Keratinocyte (primary cell): ENCODE measurements around the gene FRZB. TPM values are rescaled to one million over a fixed set of nuclear protein-coding genes. Genes with fewer than 3 reads are reported as not detected.

Experiments
- DNase-seq: peaks from one replicate; pipeline ENCODE4 v3.0.0-alpha.2; 2011; ENCODE audit warnings: low read depth, missing footprints, low spot score
- FAIRE-seq: peaks from 2 replicates; lab custom pipeline; 2011; peaks lifted over from hg19 to GRCh38; lab: Jason Lieb, UNC
- H2AFZ ChIP-seq: 2 replicates; pipeline ENCODE4 v1.6.0; 2012; ENCODE audit warnings: low read length, control low read depth, inconsistent platforms; ENCODE audit not compliant: control insufficient read depth
- H3K27ac ChIP-seq: 2 replicates; pipeline ENCODE4 v1.5.1; 2011; ENCODE audit warnings: low read length; ENCODE audit not compliant: control insufficient read depth, insufficient read depth
- H3K27me3 ChIP-seq: 3 replicates; pipeline ENCODE4 v1.6.0; 2011; ENCODE audit warnings: low read length; ENCODE audit not compliant: control insufficient read depth, insufficient read depth; ENCODE audit errors: extremely low read depth
- H3K36me3 ChIP-seq, 2 experiments: 2 replicates in 1 of 2; 3 replicates in 1 of 2; pipeline ENCODE4 v1.5.1; 2011; ENCODE audit warnings: low read length in 2 of 2, mild to moderate bottlenecking in 1 of 2; ENCODE audit not compliant: control insufficient read depth in 2 of 2, insufficient read depth in 2 of 2; ENCODE audit errors: extremely low read depth in 1 of 2
- H3K4me1 ChIP-seq: 3 replicates; pipeline ENCODE4 v1.5.1; 2011; ENCODE audit warnings: low read length; ENCODE audit not compliant: control insufficient read depth, insufficient read depth; ENCODE audit errors: extremely low read depth
- H3K4me2 ChIP-seq: 3 replicates; pipeline ENCODE4 v1.6.0; 2011; ENCODE audit warnings: low read depth, low read length; ENCODE audit not compliant: control insufficient read depth, insufficient read depth; ENCODE audit errors: extremely low read depth
- H3K4me3 ChIP-seq, 3 experiments: fragments of 200-600 bp in 1 of 3; sonication (generic) in 1 of 3; 2 replicates in 2 of 3; 3 replicates in 1 of 3; pipeline ENCODE4 v1.5.1; 2011 to 2016; ENCODE audit warnings: low read length in 3 of 3, mild to moderate bottlenecking in 3 of 3, control low read depth in 2 of 3, inconsistent platforms in 1 of 3, low read depth in 1 of 3, mixed read lengths in 1 of 3, mixed run types in 1 of 3, moderate library complexity in 1 of 3; ENCODE audit not compliant: control insufficient read depth in 2 of 3, insufficient read depth in 2 of 3; ENCODE audit errors: extremely low read depth in 1 of 3
- H3K79me2 ChIP-seq: 2 replicates; pipeline ENCODE4 v1.6.0; 2012; ENCODE audit warnings: low read length; ENCODE audit not compliant: control insufficient read depth, insufficient read depth
- H3K9ac ChIP-seq: 3 replicates; pipeline ENCODE4 v1.6.0; 2011; ENCODE audit warnings: low read length; ENCODE audit not compliant: control insufficient read depth, insufficient read depth; ENCODE audit errors: extremely low read depth
- H3K9me1 ChIP-seq: 3 replicates; pipeline ENCODE4 v1.6.0; 2011; ENCODE audit warnings: low read length; ENCODE audit not compliant: control insufficient read depth, insufficient read depth; ENCODE audit errors: extremely low read depth
- H3K9me3 ChIP-seq: 2 replicates; pipeline ENCODE4 v1.5.1; 2012; ENCODE audit warnings: low read depth, low read length; ENCODE audit not compliant: control insufficient read depth
- H4K20me1 ChIP-seq: 3 replicates; pipeline ENCODE4 v1.6.0; 2011; ENCODE audit warnings: low read length; ENCODE audit not compliant: control insufficient read depth, insufficient read depth; ENCODE audit errors: extremely low read depth
- CTCF ChIP-seq, 3 experiments: IDR thresholded peaks in 1 of 3; conservative IDR thresholded peaks in 1 of 3; optimal IDR thresholded peaks in 1 of 3; 2 replicates in 2 of 3; 3 replicates in 1 of 3; pipeline versions ENCODE3 to v1.5.1; 2011; ENCODE audit warnings: low read length in 3 of 3, mild to moderate bottlenecking in 3 of 3, moderate library complexity in 2 of 3, control low read depth in 1 of 3, inconsistent platforms in 1 of 3; ENCODE audit not compliant: insufficient read depth in 2 of 3; ENCODE audit errors: extremely low read depth in 1 of 3
- EZH2 ChIP-seq: IDR thresholded peaks from one replicate; pipeline ENCODE4 v1.6.1; 2012; ENCODE audit warnings: inconsistent platforms, mild to moderate bottlenecking, low read length, moderate library complexity
- dilution Hi-C: fragments of 300-500 bp; cut with MboI; formaldehyde crosslinking; loops from one replicate; pipeline ENCODE4 v1.7.0; 2020; ENCODE audit warnings: low sequenced_read_pairs; ENCODE audit not compliant: extremely low pct_ligation_motif_present
- polyA minus RNA-seq, 3 experiments: library from RNA; depleted of rRNA, polyadenylated mRNA; stranded (reverse); fragments of >200 nt; gene quantifications; 1 replicate in 1 of 3; 2 replicates in 1 of 3; 3 replicates in 1 of 3; pipeline ENCODE4 v1.2.3, GENCODE V29; 2011
- polyA plus RNA-seq, 5 experiments: library from polyadenylated mRNA; depleted of rRNA in 3 of 5; stranded (reverse) in 3 of 5; stranded (forward) in 1 of 5; unstranded in 1 of 5; fragments of >200 nt; gene quantifications; 1 replicate in 1 of 5; 2 replicates in 3 of 5; 3 replicates in 1 of 5; pipeline versions ENCODE4 v1.2.1 to v1.2.3, GENCODE V29; 2011 to 2012; ENCODE audit warnings: missing spikeins in 2 of 5, low read depth in 1 of 5, low replicate concordance in 1 of 5

The FRZB gene
- polyA plus RNA-seq: 0.05 TPM in 2 of 3 replicates, not detected in the other
- polyA plus RNA-seq (2011; ENCODE audit: low read depth): 2.3 TPM
- not detected in 2 replicates for polyA plus RNA-seq (2011; cell fraction: cytosol; rRNA removed)
- polyA plus RNA-seq (2011; cell fraction: nucleus; rRNA removed): 0.17 and 0.24 TPM in 2 replicates
- polyA plus RNA-seq (2012; ENCODE audit: low replicate concordance): 1.5 TPM in 1 of 2 replicates, not detected in the other
- polyA minus RNA-seq: 0.13 TPM in 1 of 3 replicates, not detected in the others
- polyA minus RNA-seq (2011; cell fraction: cytosol; rRNA and poly(A)+ RNA removed): not detected
- 0.42 and 1.4 TPM in 2 replicates for polyA minus RNA-seq (2011; cell fraction: nucleus; rRNA and poly(A)+ RNA removed)

DNA sequence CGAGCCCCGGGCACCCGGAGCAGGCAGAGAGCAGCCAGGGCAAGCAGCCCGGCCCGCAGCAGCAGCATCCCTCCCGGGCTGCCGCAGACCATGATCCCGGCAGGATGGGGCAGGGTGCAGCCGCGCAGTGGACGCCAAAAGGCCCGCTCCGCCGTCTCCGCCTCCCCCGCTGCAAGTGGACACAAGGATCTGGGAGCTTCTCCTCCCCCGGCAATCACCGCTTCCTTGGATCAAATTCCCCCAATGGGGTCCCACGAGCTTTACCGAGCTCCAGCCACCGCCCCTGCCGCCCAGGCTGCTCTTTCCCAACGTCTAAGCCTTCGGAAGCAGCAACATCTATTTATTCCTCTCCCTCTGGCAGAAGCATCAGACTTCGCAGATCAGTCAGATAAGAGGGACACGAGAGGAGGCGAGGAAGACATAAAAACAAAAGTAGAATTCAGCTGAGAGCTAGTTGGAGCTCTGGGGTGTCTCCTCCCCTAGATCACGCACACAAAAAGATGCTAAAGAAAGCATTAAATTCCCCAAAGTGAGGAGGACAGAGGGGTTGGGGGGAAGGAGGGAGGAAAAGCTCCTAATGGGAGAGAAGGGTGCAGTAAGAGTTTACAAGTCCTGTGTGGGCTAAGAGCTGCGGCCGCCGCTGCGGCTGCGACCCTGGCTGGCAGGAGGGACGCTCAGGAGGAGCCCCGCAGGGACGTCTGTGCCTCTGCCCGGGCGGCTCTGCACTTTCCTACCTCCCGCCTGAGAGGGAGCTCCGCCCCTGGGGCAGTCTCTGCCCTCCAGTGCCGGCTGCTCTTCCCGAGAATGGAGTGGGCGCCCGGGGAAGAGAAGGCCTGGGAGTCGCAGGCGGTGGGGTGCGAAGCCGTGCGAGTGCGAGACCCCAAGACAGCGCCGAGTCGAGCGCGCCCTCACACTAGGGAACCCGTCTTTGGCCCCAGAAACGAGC is at the start of gene FRZB:
FRZB (minus strand) TSS at position 177 of the 946 bp plus-strand sequence; CDS start at position 92, 85 bp downstream.
- peak within 1 kb of the TSS; percentile 88 for H3K4me2 ChIP-seq
- H3K9me3 ChIP-seq: no peaks in the 10 kb centered on the region
- no peaks in the 10 kb centered on the region for H3K79me2 ChIP-seq
- peaks cover 10% of the 10 kb centered on the region for H3K4me1 ChIP-seq
- no peak within 1 kb of the TSS for H3K27ac ChIP-seq
- H3K4me3 ChIP-seq: peak within 1 kb of the TSS in 2 of 3 experiments; percentile 41 to 50
- FAIRE-seq (no peak), DNase-seq (no peak)
- H3K27me3 ChIP-seq: peaks cover 29% of the 10 kb centered on the region
- H2AFZ ChIP-seq: peak within 1 kb of the TSS; percentile 47
- no peaks in the 10 kb centered on the region for H4K20me1 ChIP-seq
- no peaks in the 10 kb centered on the region for H3K9me1 ChIP-seq
- no peak within 1 kb of the TSS for H3K9ac ChIP-seq
- dilution Hi-C loops: no loop called here
- H3K36me3 ChIP-seq: no peaks in the 10 kb centered on the region
- TF ChIP-seq EZH2 (peak; percentile 89), CTCF (optimal IDR thresholded peaks at IDR 0.05 in 1 of 3, IDR thresholded peaks at IDR 0.05 in 1 of 3, conservative IDR thresholded peaks at IDR 0.05 in 1 of 3; ENCODE audit: extremely low read depth in 1 of 3, insufficient read depth in 2 of 3, low read length in 3 of 3) (no peak)

DNA sequence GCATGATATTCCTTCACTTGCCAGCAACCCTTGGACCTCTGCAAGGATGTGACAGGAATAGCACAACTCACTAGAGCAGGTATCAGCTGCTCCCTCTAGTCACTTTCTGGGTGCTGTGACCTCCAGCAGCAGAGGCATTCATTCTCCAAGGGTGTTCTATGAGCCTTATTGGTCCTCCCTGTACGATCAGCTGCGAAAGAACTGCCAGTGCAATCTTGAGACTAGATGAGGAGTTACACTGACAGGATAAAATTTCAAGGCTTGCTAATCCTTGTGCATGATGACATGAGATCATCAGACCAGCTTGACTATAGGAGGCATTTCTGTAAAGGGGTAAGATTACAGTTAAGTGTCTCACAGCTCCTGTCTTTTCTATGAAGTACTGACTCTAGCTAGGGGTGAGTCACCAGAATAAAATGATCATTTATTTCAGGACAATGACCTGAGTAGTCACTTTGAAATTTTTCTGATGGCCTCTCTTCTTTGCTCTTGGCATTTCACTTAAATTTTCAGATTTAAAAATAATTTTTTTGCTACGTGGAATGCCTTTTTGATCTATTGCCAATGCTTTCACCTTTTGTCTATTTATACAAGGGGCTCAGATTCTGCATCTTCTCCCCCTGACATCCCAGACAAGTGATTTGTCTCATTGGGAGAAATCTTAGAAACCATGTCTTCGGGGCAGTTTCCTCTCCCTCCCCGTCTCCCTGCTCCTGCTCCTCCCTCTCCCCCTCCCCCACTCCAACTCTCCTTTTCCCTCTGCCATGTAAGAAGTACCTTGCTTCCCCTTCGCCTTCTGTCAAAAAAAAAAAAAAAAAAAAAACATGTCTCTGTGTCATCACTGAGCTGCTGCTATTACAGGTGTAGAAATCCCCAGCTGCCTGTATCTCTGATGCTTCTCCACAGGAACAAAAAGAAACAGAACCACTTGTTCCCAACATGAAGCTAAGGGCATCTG is 49.2 kb upstream of the FRZB start:
- dilution Hi-C loops: no loop called here
- no peaks in the 10 kb centered on the region for H3K79me2 ChIP-seq
- no peaks in the 10 kb centered on the region for H3K9me3 ChIP-seq
- no peaks in the 10 kb centered on the region for H4K20me1 ChIP-seq
- TF ChIP-seq CTCF (optimal IDR thresholded peaks at IDR 0.05 in 1 of 3, IDR thresholded peaks at IDR 0.05 in 1 of 3, conservative IDR thresholded peaks at IDR 0.05 in 1 of 3; ENCODE audit: extremely low read depth in 1 of 3, insufficient read depth in 2 of 3, low read length in 3 of 3) (no peak), EZH2 (no peak)
- peaks cover 2% of the 10 kb centered on the region for H3K9me1 ChIP-seq
- FAIRE-seq: no peak
- no peak overlapping the region for H3K9ac ChIP-seq
- H3K27me3 ChIP-seq: no peaks in the 10 kb centered on the region
- no peak overlapping the region for H3K4me3 ChIP-seq
- DNase-seq: peak; percentile 38
- no peak overlapping the region for H3K4me2 ChIP-seq
- H3K27ac ChIP-seq: no peak overlapping the region
- no peak overlapping the region for H2AFZ ChIP-seq
- H3K4me1 ChIP-seq: peaks cover 17% of the 10 kb centered on the region
- peaks cover 12 to 26% of the 10 kb centered on the region in 2 experiments for H3K36me3 ChIP-seq
